Pancreas (tissue), 10 donors: ENCODE results near the gene CUEDC2. TPM values are rescaled to one million over a fixed set of nuclear protein-coding genes. Genes with fewer than 3 reads are reported as not detected.

Source experiments
- ATAC-seq, 4 donors: fragments of 200-7000 bp; cut with Tn5 transposase; one replicate each; pipeline versions ENCODE4 v1.8.0 to v1.9.1; 2020; ENCODE audit warnings: mild to moderate bottlenecking in 4 of 4, moderate library complexity in 4 of 4
- DNase-seq, 6 donors: peaks; one replicate each; pipeline ENCODE4 v3.0.0-alpha.2; 2020
- FAIRE-seq: peaks from 2 replicates; lab custom pipeline; 2012; peaks lifted over from hg19 to GRCh38; lab: Jason Lieb, UNC
- H3K27ac ChIP-seq, 4 donors: fragments of 200-600 bp; sonication (generic); 1 replicate in 3 of 4; 2 replicates in 1 of 4; pipeline versions ENCODE4 v1.5.0 to v1.8.0; 2020
- H3K27me3 ChIP-seq, 4 donors: fragments of 200-600 bp; one replicate each; pipeline ENCODE4 v1.8.0; 2021
- H3K36me3 ChIP-seq, 3 donors: fragments of 200-600 bp; sonication (generic) in 1 of 3; one replicate each; pipeline versions ENCODE4 v1.5.0 to v1.8.0; 2020 to 2021
- H3K4me1 ChIP-seq, 3 donors: fragments of 200-600 bp; one replicate each; pipeline ENCODE4 v1.8.0; 2021
- H3K4me3 ChIP-seq, 4 donors: fragments of 200-600 bp; sonication (generic) in 2 of 4; one replicate each; pipeline versions ENCODE4 v1.5.0 to v1.8.0; 2020 to 2021
- H3K9me3 ChIP-seq, 4 donors: fragments of 200-600 bp; one replicate each; pipeline ENCODE4 v1.8.0; 2021
- WGBS, 2 donors: extraction: QIAGEN DNeasy Blood & Tissue Kit; methylation state at CpG; one replicate each; pipeline ENCODE4 v1.1.7; 2013; 5-methylcytosine and 5-hydroxymethylcytosine counted together
- intact Hi-C, 3 donors: fragments of 100-400 bp; cut with DNase I; formaldehyde crosslinking; loops; one replicate each; pipeline versions ENCODE4 v1.11.1 to v1.14.2; 2022
- polyA plus RNA-seq, 2 donors: library from polyadenylated mRNA; stranded (reverse); fragments of 200-250 nt; gene quantifications; one replicate each; pipeline ENCODE4 v1.2.3, GENCODE V29; 2013
- total RNA-seq, 6 donors: library from RNA; stranded (reverse); fragmentation: NEBNext Ultra II Directional in 4 of 6; extraction: Animal tissue kit (Norgen Biotek cat#: 25700) in 4 of 6; gene quantifications; one replicate each; pipeline versions ENCODE4 v1.2.1 to v1.2.4, GENCODE V29; 2021 to 2023
- TF ChIP-seq, protein P1 (sequence below), 4 donors: fragments of 200-600 bp; sonication (generic) in 3 of 4; IDR thresholded peaks; one replicate each; pipeline versions ENCODE4 v1.5.0 to v1.8.0; 2021; ENCODE audit warnings: antibody characterized with exemption in 4 of 4
- donor health status: healthy with polysubstance abuse.
- donor health status: DM: no; HTN: no; CAD: no; lungs with moderate emphysema.
- donor health status: DM: no; HTN: no; CAD: no.
- donor health status: control.
- donor health status: control.
- donor health status: Bipolar disorder and iron deficiency.
- donor health status: DM: yes; HTN: yes; CAD: no.
- donor health status: DM: no; HTN: no; CAD: no.
- donor health status: DM: no; HTN: no; CAD: no.
- donor health status: DM: yes; HTN: yes; CAD: no.

CUEDC2 gene
- total and polyA plus RNA-seq, 8 donors: 18.9 to 51.5 (median 21.2) TPM

DNA sequence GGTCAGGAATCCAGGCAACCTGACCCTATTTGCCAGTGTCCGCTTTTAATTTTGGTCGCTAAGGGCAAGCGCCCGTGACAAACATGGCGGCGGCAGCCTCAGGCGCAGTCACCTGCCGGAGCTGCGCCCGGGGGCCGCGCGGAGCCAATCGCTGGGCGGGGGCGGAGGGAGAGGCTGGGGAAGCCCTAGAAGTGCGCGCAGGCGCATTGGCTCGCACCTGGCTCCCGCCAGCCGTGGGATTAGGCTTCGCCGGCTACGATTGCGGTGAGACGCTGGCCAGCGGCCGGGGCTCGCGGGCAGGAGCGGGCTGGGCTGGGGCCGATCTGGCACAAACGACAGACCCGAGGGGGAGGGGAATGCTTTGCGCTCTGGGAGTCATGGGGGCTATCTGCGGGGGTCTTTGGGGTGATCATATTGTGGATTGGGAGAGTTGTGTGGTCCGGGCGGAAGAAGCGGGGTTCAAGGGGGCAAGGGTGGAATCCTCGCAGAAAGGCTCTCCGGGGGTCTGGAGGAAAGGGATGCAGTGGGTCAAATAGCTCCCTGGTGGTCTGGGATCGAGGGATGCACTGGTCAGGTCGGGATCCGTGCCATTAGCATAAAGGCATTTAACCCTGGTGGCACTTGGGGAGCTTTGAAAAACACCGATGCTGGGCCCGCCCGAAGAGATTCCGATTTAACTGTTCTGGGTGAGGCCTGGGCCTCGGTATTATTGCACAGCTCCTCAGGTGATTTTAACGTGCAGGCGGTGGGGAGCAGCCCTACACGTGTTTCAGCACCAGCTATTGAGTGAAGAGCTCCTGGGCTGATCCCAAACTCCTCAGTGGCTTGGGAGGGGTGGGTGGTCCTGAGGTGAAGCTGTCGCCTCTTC, 29.0 kb upstream of the CUEDC2 start:
- DNase-seq (peak; percentile 95 to 100 (median 98)), FAIRE-seq (no peak), ATAC-seq (peak; percentile 99 to 100 (median 100))
- Histone ChIP-seq H3K4me3 (peak overlapping the region; percentile 2 to 51 (median 32)), H3K27me3 (no peaks in the 10 kb centered on the region), H3K36me3 (no peaks in the 10 kb centered on the region), H3K4me1 (no peaks in the 10 kb centered on the region), H3K9me3 (no peaks in the 10 kb centered on the region), H3K27ac (no peak overlapping the region)
- intact Hi-C loops: no loop called here
- WGBS, 2 donors: 1% methylated on average over 54 of the region's 54 CpGs
- TF ChIP-seq, protein P1, sequence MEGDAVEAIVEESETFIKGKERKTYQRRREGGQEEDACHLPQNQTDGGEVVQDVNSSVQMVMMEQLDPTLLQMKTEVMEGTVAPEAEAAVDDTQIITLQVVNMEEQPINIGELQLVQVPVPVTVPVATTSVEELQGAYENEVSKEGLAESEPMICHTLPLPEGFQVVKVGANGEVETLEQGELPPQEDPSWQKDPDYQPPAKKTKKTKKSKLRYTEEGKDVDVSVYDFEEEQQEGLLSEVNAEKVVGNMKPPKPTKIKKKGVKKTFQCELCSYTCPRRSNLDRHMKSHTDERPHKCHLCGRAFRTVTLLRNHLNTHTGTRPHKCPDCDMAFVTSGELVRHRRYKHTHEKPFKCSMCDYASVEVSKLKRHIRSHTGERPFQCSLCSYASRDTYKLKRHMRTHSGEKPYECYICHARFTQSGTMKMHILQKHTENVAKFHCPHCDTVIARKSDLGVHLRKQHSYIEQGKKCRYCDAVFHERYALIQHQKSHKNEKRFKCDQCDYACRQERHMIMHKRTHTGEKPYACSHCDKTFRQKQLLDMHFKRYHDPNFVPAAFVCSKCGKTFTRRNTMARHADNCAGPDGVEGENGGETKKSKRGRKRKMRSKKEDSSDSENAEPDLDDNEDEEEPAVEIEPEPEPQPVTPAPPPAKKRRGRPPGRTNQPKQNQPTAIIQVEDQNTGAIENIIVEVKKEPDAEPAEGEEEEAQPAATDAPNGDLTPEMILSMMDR (IDR thresholded peaks at IDR 0.05): no peak

DNA sequence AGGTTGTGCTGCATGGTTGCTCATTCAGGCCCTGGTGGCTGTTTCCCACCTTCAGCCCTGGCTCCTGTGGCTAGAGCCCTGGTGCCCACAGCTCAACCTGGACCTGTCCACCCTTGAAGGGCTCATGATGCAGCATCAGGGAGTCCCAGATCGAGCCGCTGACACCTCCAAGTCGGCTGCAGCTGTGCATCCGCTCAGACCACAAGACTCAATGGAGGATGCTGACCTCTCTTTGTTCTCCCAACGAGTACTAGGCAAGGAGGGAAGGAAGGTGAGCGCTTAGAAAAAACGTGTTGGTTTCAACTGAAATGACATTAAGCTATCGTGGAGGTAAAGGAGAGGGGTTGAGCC, 28.4 kb upstream of the CUEDC2 start:
- Histone ChIP-seq H3K4me3 (peak overlapping the region in 3 of 4 donors; percentile 23 to 51 (median 41)), H3K27ac (no peak overlapping the region), H3K4me1 (no peaks in the 10 kb centered on the region), H3K36me3 (no peaks in the 10 kb centered on the region), H3K27me3 (no peaks in the 10 kb centered on the region), H3K9me3 (no peaks in the 10 kb centered on the region)
- FAIRE-seq (no peak), ATAC-seq (peak; percentile 27 to 45 (median 42)), DNase-seq (no peak)
- intact Hi-C loops: no loop called here
- TF ChIP-seq, protein P1 (IDR thresholded peaks at IDR 0.05): no peak
- WGBS, 2 donors: 12% methylated on average over 8 of the region's 8 CpGs

DNA sequence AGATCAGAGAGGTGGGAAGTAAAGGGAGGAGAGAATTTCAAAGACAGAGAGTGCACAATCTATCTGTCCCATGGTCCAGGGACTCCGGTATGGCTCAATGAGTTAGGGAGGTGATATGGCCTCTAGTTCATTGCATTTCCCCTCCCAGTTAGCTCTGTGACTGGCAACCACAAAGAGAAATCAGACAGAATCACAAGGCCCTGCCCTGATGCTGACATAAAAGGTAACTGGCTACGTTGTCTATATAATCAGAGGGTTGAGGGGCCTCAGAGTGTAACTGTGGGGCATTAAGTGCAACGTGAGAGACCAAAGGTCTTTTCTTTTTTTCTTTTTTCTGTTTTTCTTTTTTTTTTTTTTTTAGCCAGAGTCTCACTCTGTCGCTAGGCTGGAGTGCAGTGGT, 26.3 kb upstream of the CUEDC2 start:
- FAIRE-seq (no peak), ATAC-seq (no peak), DNase-seq (no peak)
- Histone ChIP-seq H3K4me1 (no peaks in the 10 kb centered on the region), H3K27me3 (no peaks in the 10 kb centered on the region), H3K4me3 (no peak overlapping the region), H3K27ac (no peak overlapping the region), H3K36me3 (no peaks in the 10 kb centered on the region), H3K9me3 (no peaks in the 10 kb centered on the region)
- intact Hi-C loops: no loop called here
- TF ChIP-seq, protein P1 (IDR thresholded peaks at IDR 0.05): no peak
- WGBS, 2 donors: 77 to 79% methylated on average over 4 of the region's 4 CpGs

- FAIRE-seq: no peak
- ATAC-seq: no peak
- DNase-seq: no peak
- Histone ChIP-seq H3K4me1 (no peaks in the 10 kb centered on the region), H3K27me3 (no peaks in the 10 kb centered on the region), H3K27ac (no peak overlapping the region), H3K4me3 (no peak overlapping the region), H3K9me3 (no peaks in the 10 kb centered on the region), H3K36me3 (no peaks in the 10 kb centered on the region)
- intact Hi-C loops: no loop called here
- TF ChIP-seq, protein P1 (IDR thresholded peaks at IDR 0.05): no peak
- WGBS, 2 donors: 74 to 85% methylated on average over 9 of the region's 9 CpGs
Measured at GRCh38 chr10:102457591-102458150, 25.3 kb upstream of the CUEDC2 start.
